Limb (tissue), 2 donors: ENCODE data around the gene PZP.

ENCODE experiments used
- DNase-seq, 2 donors: peaks; one replicate each; pipeline ENCODE4 v3.0.0-alpha.2; 2016; ENCODE audit errors: extremely low spot score in 2 of 2

The PZP gene

DNA sequence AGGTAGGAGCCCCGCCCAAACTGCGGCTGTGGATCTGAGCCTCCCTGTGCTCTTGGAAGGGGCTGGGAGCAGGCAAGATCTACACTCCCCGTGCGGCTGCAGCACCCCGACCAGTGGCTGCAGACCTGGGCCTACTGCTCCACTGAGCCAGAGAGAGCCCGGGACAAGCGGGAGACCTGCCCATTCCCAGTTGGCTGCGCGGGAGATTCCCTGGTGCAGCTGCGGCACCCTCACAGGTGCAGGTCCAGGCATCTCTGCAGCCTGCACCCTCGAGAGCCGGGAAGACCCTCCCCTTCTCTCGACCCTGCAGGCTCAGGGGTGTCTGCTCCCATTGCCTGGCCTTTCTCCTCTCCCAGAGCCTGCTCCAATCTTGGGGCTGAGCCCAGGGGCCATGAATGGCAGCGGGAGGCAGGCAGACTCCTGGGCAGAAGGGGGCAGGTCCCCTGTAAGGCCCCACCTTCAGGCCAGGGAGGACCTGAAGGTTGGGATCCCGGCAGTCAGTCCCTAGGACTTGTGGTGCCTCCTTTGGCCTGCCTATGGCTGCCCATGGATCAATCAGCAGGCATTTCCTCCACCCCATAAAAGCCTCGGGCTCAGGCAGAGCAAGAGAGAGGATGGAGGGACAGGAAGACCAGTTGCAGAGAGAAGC, 83.7 kb downstream of the PZP start:
- DNase-seq, result no peak

GRCh38 chr12:9123781-9124382, 84.3 kb downstream of the PZP start:
- DNase-seq, result no peak

GRCh38 chr12:9122091-9122609, 86.0 kb downstream of the PZP start:
- DNase-seq, result no peak

GRCh38 chr12:9120487-9121184, 87.6 kb downstream of the PZP start:
- no peak for DNase-seq

DNA sequence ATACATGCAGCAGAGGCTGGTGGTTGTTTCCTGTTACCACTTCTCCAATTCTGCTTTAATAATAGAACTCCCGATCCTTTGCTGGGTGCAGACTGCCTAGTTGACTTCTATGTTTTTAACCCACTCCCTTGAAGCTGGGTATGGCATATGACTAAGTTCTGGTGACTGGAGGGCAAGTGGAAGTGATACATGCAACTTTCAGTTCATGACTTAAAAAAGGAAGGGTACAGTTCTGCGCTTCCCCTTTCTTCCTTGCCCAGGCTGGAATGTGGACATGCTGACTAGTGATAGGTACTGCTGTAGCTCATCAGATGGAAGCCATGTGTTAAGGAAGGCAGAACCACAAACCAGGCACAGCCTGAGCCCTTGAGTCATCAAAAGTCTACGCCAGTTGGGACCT, 90.0 kb downstream of the PZP start:
- peak in 1 of 2 donors; percentile 5 for DNase-seq

DNA sequence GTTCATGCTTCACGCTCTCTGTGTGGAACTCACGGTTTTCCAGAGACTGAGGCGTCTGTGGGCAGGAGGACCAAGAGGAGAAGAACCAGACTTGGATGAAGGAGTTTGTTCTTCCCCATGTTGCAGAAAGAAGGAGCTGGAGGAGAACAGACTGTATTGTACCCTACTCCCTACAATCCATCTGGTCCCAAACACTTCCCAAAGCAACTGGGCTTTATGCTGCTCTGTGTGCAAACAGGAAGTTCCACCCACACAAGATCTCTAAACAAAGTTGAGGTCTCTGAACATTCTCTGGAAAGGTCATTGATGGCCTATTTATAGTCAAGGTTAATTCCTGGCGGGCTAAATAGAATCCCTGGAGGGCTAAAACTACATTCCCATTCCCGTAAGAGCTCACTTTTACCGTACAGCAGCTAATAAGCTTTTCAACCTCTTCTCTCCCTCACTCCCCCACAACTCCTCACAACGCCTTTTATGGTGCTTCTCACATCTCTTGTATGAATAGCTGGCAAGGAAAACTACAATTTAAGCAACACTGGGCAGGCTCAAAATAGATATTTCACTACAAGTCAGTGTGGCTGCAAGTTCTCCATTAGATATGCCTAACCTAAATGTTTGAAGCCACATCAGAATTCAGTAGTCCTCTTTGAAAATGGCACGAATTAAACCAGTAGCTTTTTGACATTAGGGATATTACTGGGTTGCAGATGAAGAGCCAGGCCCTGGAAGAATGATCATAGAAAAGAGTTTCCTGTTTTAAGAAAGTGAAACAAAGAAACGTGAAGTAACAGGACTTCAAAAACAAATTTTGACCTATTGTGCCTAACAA, 92.2 kb downstream of the PZP start, which contains the start of gene A2M:
Gene A2M, minus strand, starts transcription at position 189 of the 829 bp plus-strand sequence. Its CDS starts 70 bp downstream, at position 119.
- DNase-seq, result peak in 1 of 2 donors; percentile 40

DNA sequence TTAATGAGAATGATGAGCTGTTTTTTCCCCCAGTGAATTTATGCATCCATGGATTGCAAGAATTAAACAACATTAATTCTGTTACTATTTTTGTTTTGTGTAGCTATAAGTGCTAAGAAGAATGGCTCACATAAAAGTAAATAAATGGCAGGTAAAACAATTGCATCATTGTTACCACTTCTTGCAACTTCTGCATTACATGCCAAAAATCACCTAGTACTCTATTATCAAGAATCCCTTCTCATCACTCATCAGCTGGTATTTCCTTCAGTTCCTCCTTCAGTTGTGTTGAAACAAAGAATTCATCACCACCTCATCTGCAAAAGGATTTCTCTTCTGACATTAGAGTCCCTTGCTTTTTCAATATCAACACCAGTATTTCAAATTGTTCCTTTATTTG, 93.2 kb downstream of the PZP start:
- DNase-seq, result no peak

- DNase-seq, result no peak
Observed at GRCh38 chr12:9113987-9114309, 94.2 kb downstream of the PZP start.

GRCh38 chr12:9113296-9113986, 94.8 kb downstream of the PZP start:
- no peak for DNase-seq

DNA sequence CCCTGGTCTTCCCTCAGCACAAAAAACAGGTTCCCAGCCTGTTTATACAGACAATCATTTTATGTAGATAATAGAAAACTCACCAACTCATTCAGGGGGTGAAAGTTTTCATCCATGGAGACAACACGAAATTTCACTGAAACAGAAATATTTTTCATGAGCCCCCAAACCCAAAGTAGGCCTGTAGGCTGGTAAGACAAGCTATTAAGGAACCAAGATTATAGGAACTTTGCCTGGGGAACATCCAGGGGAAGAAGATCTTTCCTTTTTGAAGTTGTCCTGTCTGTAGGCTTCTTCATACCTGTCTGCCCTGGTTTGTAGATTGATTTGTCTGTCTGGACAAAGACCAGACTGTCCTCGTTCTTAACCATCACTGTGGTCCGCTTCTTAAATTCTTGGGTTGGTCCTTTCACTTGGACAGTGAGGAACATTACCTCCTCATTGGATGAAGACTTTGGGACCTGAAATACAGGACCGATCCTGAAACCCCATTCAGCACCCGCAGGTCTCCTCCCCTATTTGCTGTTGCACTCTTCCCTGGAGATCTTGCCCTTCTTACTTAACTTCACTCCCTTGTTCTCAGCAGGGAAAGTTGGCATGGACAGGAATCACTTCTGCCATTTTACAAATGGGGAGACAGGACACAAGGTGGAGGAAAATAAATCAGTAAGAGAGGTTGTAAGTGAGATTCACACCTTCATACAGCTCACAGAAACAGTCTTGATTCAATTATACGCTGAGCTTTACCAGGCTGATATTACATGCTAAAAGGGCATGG, 95.9 kb downstream of the PZP start:
- DNase-seq, result no peak

GRCh38 chr12:9111525-9111924, 96.7 kb downstream of the PZP start:
- no peak for DNase-seq

- DNase-seq, result no peak
Observed at GRCh38 chr12:9109737-9110491, 98.3 kb downstream of the PZP start.

- DNase-seq, result no peak
Observed at GRCh38 chr12:9109213-9109522, 99.0 kb downstream of the PZP start.

DNA sequence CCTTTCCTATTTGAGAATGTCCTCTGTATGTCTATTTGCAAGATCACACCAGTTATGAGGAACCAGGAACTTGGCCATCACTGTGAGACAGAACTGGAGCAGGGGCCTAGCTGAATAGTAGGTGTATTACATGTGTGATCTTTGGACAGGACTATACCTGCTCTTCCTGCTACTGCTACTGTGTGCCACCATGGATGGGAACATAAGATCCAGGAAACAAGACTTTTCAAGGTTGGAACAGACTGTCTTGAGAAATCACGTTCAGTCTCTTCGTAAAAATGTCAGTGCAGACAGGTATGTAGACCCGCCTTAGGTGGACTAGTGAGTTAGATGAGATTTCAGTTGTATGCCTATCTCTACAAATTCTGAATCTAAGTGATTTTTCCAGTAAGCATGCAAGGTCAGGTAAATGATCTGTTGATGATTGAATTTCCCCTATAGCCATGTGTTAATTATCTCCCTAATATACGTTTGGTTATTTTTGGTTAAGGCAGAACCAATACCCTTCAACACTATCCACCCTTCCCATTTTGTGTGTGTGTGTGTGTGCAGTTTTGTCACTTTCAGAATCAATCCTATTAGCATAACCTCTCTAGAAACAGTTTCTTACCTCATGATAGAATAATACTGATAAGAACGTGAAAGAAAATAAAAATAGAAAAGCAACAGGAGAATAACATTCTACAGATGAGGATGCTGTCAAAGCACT, 99.5 kb downstream of the PZP start:
- DNase-seq, result no peak

- no peak for DNase-seq
Observed at GRCh38 chr12:9107542-9107873, 100.7 kb downstream of the PZP start.

GRCh38 chr12:9106610-9107541, 101.3 kb downstream of the PZP start:
- no peak for DNase-seq

DNA sequence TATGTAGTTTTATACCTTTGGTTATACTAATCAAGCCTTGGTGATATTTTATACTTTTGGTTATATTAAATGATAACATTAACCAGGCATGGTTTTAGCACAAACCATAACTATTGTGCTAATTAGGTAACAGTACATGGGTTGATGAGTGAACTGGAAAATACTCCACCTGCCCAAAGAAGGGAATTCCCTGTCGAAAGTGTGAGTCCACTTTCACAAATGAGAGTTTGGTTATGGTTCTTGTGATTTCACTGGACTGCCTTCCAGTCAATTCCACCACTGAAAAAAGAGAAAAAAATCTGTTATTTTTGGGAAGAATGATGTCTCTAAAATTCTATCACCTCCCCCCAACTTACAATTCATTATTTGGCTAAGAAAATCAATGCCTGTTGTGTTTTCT, 102.1 kb downstream of the PZP start:
- DNase-seq, result no peak

- no peak for DNase-seq
Observed at GRCh38 chr12:9104767-9105423, 103.3 kb downstream of the PZP start.
